Lower lobe of right lung (tissue), 2 donors: ENCODE results near the gene FAM83D. TPM values are rescaled to one million over a fixed set of nuclear protein-coding genes. Genes with fewer than 3 reads are reported as not detected.
A peak's percentile ranks its signal among the peaks of the same experiment; 100 is the strongest.

ENCODE experiments used
- ATAC-seq, 2 donors: fragments of 200-7000 bp; cut with Tn5 transposase; one replicate each; pipeline ENCODE4 v1.9.1; 2020 to 2022; ENCODE audit warnings: mild to moderate bottlenecking in 2 of 2, moderate library complexity in 2 of 2
- DNase-seq: peaks from one replicate; pipeline ENCODE4 v3.0.0-alpha.2; 2020
- H3K27ac ChIP-seq: fragments of 200-600 bp; one replicate; pipeline ENCODE4 v1.8.0; 2022
- H3K27me3 ChIP-seq: fragments of 200-600 bp; one replicate; pipeline ENCODE4 v1.8.0; 2022; ENCODE audit warnings: low read depth
- H3K36me3 ChIP-seq: fragments of 200-600 bp; one replicate; pipeline ENCODE4 v1.8.0; 2022; ENCODE audit warnings: mild to moderate bottlenecking
- H3K4me1 ChIP-seq: fragments of 200-600 bp; one replicate; pipeline ENCODE4 v1.8.0; 2022
- H3K4me3 ChIP-seq: fragments of 200-600 bp; one replicate; pipeline ENCODE4 v1.8.0; 2022; ENCODE audit warnings: mild to moderate bottlenecking
- H3K9me3 ChIP-seq: fragments of 200-600 bp; one replicate; pipeline ENCODE4 v1.8.0; 2022
- intact Hi-C: fragments of 100-400 bp; cut with DNase I; formaldehyde crosslinking; loops from one replicate; pipeline ENCODE4 v1.11.0; 2022
- total RNA-seq: library from RNA; stranded (reverse); fragmentation: NEBNext Ultra II Directional; extraction: Animal tissue kit (Norgen Biotek cat#: 25700); gene quantifications from one replicate; pipeline ENCODE4 v1.2.1, GENCODE V29; 2021
- TF ChIP-seq, protein P1 (sequence below): fragments of 200-600 bp; IDR thresholded peaks from one replicate; pipeline ENCODE4 v1.8.0; 2022; ENCODE audit warnings: antibody characterized with exemption, mild to moderate bottlenecking
- donor health status: DM: no; HTN: yes; CAD: no; lungs with severe emphysema.

FAM83D gene
- total RNA-seq, 1 donor from 2014 or later: 0.71 TPM

DNA sequence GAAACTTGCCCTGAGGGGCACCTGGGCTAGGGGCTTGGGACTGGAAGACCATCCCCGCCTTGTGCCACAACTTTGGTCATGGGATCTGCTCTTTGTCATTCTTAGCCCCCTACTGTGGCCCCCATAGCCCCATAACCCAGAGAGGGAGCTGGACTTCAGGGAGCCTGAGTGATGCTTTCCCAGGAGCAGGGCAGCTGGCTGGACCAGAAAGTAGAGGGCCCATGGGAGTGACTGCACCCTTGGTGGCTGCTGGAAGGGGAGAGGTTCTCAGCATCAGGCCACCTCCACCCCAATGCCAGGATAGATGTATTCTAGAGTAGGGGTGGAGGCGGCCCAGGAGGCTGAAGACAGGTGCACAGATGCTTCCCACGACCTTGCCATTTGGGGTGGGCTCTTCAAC is 5.8 kb upstream of the FAM83D start:
- Histone ChIP-seq H3K4me3 (no peak overlapping the region), H3K27ac (no peak overlapping the region), H3K9me3 (no peaks in the 10 kb centered on the region), H3K4me1 (no peaks in the 10 kb centered on the region), H3K27me3 (no peaks in the 10 kb centered on the region), H3K36me3 (peaks cover 20% of the 10 kb centered on the region)
- ATAC-seq (no peak), DNase-seq (no peak)
- intact Hi-C loops: no loop called here
- TF ChIP-seq, protein P1, sequence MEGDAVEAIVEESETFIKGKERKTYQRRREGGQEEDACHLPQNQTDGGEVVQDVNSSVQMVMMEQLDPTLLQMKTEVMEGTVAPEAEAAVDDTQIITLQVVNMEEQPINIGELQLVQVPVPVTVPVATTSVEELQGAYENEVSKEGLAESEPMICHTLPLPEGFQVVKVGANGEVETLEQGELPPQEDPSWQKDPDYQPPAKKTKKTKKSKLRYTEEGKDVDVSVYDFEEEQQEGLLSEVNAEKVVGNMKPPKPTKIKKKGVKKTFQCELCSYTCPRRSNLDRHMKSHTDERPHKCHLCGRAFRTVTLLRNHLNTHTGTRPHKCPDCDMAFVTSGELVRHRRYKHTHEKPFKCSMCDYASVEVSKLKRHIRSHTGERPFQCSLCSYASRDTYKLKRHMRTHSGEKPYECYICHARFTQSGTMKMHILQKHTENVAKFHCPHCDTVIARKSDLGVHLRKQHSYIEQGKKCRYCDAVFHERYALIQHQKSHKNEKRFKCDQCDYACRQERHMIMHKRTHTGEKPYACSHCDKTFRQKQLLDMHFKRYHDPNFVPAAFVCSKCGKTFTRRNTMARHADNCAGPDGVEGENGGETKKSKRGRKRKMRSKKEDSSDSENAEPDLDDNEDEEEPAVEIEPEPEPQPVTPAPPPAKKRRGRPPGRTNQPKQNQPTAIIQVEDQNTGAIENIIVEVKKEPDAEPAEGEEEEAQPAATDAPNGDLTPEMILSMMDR: no peak

DNA sequence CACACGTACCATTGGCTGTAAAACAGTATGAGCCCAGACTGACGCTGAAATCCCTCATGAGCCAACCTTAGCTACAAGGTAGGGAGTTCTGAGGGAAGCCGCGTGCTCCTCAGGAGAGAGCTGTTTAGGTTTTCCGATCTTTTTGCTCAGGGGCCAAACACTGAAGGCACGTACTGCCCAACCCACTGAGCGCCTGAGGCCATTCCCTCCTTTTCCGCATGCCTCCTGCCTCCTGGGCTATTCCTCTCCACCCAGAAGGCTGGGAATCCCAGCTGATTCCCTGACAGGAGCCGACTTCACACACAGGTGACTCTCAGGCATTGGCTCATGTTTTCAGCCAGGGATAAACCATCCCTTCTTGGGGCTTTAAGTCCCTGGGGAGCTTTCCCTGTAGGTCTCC is 5.4 kb upstream of the FAM83D start:
- Histone ChIP-seq H3K9me3 (no peaks in the 10 kb centered on the region), H3K27ac (no peak overlapping the region), H3K27me3 (no peaks in the 10 kb centered on the region), H3K36me3 (peaks cover 20% of the 10 kb centered on the region), H3K4me1 (no peaks in the 10 kb centered on the region), H3K4me3 (no peak overlapping the region)
- TF ChIP-seq, protein P1: no peak
- DNase-seq: no peak
- no peak for ATAC-seq
- intact Hi-C loops: no loop called here

DNA sequence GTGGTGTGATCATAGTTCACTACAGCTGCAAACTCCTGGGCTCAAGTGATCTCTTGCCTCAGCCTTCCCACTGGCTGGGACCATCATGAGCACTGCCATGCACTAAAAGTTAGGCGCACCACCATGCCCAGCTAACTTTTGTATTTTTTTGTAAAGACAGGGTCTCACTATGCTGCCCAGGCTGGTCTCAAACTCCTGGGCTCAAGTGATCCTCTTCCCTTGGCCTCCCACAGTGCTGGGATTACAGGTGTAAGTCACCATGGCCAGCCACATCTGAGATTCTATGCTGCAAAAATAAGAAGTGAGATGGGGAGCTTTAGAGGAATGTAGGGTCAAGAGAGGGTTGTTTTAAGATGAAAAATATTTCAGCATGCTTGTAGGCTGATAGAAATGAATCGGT is 1.5 kb upstream of the FAM83D start:
- H3K4me1 ChIP-seq: peaks cover 14% of the 10 kb centered on the region
- no peak for ATAC-seq
- DNase-seq: no peak
- H3K27me3 ChIP-seq: peaks cover 3% of the 10 kb centered on the region
- intact Hi-C loops: no loop called here
- H3K27ac ChIP-seq: no peak overlapping the region
- H3K36me3 ChIP-seq: no peaks in the 10 kb centered on the region
- TF ChIP-seq, protein P1: no peak
- H3K4me3 ChIP-seq: no peak overlapping the region
- no peaks in the 10 kb centered on the region for H3K9me3 ChIP-seq

DNA sequence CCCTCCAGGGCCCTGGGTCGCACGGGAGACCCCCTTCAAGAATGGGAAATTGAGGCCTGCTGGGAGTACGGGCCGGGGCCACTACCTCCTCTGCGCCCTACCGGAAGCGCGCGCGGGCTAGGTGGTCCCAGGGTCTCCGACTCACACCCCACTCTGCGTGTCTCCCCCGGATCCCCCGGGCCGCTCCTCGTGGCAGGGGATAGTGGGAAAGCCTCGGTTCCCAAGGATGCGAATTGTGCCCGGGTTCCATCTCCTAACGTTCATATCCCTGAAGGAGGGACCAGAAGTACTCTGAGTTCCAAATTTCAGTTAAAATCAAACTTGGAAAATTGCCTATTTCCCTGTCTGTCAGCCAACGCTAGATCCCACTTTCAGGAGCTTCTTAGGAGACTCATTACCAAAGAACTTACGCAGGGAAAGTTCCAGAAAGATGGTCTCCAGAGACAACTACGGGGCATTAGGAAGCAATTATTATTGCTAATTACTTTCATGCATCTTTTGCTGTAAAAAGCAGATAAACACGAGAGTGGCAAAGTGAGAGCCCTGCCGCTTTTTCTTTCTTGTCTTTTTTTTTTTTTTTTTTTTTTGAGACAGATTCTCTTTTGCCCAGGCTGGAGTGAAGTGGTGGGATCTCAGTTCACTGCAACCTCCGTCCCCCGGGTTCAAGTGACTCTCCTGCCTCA is 858 bp downstream of the FAM83D start:
- Histone ChIP-seq H3K4me3 (peak overlapping the region; percentile 74), H3K36me3 (no peaks in the 10 kb centered on the region), H3K27ac (no peak overlapping the region), H3K4me1 (peaks cover 14% of the 10 kb centered on the region), H3K9me3 (no peaks in the 10 kb centered on the region), H3K27me3 (peaks cover 3% of the 10 kb centered on the region)
- TF ChIP-seq, protein P1: no peak
- intact Hi-C loops: no loop called here
- DNase-seq (no peak), ATAC-seq (no peak)

DNA sequence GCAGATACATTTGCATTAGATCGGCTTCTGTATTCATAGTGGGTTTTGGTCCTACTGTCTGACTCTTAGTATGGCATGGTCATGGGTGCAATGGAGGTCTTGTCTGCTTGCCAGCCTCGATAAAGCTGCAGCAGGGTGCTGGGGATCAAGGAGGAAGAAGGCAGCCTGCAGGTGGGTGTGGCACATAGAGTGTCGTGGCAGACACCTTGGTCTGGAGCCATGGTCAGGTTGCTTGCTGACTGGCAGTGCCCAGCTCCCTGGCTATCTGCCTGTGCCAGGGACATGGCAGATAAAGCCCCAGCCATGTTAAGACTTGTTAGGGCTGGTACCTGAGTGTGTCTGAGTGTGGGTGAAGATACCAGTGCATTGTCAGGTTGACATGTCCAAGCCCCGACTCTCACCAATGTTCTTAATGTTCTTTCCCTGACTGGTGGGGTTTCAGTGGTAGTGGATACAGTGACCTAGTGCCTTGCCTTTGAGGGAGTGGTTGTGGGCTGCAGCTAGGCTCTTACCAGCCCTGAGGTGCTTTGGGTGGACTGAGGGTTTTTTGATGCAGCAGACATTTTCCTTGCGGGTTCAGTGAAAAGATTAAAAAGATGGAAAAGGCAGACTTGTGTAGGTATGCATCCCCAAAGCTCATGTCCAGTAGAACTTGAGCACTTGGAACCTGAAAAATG is 1.8 kb downstream of the FAM83D start:
- Histone ChIP-seq H3K27ac (no peak overlapping the region), H3K27me3 (peaks cover 3% of the 10 kb centered on the region), H3K9me3 (no peaks in the 10 kb centered on the region), H3K4me1 (peaks cover 14% of the 10 kb centered on the region), H3K36me3 (no peaks in the 10 kb centered on the region), H3K4me3 (no peak overlapping the region)
- no peak for ATAC-seq
- TF ChIP-seq, protein P1: no peak
- no peak for DNase-seq
- intact Hi-C loops: no loop called here
